Esophagus squamous epithelium (tissue), 5 donors: ENCODE data around the gene MAP1S. TPM values are rescaled to one million over a fixed set of nuclear protein-coding genes. Genes with fewer than 3 reads are reported as not detected.

Experiments
- DNase-seq: peaks from one replicate; lab custom pipeline; 2025; lab: John Stamatoyannopoulos, UW
- H3K27ac ChIP-seq, 4 donors: fragments of 200-600 bp; sonication (generic); one replicate each; pipeline ENCODE4 v1.5.1; 2016 to 2019; ENCODE audit warnings: mild to moderate bottlenecking in 1 of 4
- H3K27me3 ChIP-seq, 4 donors: fragments of 200-600 bp; sonication (generic); 1 replicate in 3 of 4; 2 replicates in 1 of 4; pipeline versions ENCODE4 v1.5.1 to v1.6.0; 2017 to 2021; ENCODE audit warnings: antibody characterized with exemption in 1 of 4
- H3K36me3 ChIP-seq, 3 donors: fragments of 200-600 bp; sonication (generic); one replicate each; pipeline ENCODE4 v1.5.1; 2016 to 2019
- H3K4me1 ChIP-seq, 3 donors: fragments of 200-600 bp; sonication (generic); one replicate each; pipeline ENCODE4 v1.5.1; 2017 to 2019
- H3K4me3 ChIP-seq, 4 donors: fragments of 200-600 bp; sonication (generic); 1 replicate in 3 of 4; 2 replicates in 1 of 4; pipeline ENCODE4 v1.5.1; 2016 to 2019; ENCODE audit warnings: mild to moderate bottlenecking in 2 of 4, moderate library complexity in 1 of 4
- H3K9me3 ChIP-seq, 3 donors: fragments of 200-600 bp; sonication (generic); one replicate each; pipeline ENCODE4 v1.5.1; 2016 to 2019
- CTCF ChIP-seq, 6 experiments: fragments of 450-650 bp in 4 of 6; fragments of 200-600 bp in 2 of 6; sonication (generic) in 2 of 6; IDR thresholded peaks; one replicate each; pipeline ENCODE4 v1.5.1; 2016 to 2019; ENCODE audit warnings: antibody characterized with exemption in 6 of 6, mild to moderate bottlenecking in 4 of 6, moderate library complexity in 4 of 6
- POLR2A ChIP-seq, 4 donors: fragments of 450-650 bp; IDR thresholded peaks; one replicate each; pipeline ENCODE4 v1.6.1; 2017; ENCODE audit warnings: antibody characterized with exemption in 4 of 4, mild to moderate bottlenecking in 4 of 4, moderate library complexity in 3 of 4
- WGBS, 2 donors: methylation state at CpG; one replicate each; pipeline ENCODE4 v1.1.5; 2018; 5-methylcytosine and 5-hydroxymethylcytosine counted together
- intact Hi-C: fragments of 100-400 bp; cut with DNase I; formaldehyde crosslinking; loops from one replicate; pipeline ENCODE4 v1.15.0; 2022
- total RNA-seq, 4 donors: library from RNA; depleted of rRNA; stranded (reverse); fragments of >200 nt; gene quantifications; one replicate each; pipeline ENCODE4 v1.1.0, GENCODE V29; 2016
- donor health status: DM: yes; HTN: yes; CAD: no.

MAP1S gene
- total RNA-seq, 4 donors from 2014 or later, result 4.8 to 16.3 (median 11.4) TPM

GRCh38 chr19:17757125-17757524 lies 37.8 kb downstream of the MAP1S start:
- no peaks in the 10 kb centered on the region for H3K36me3 ChIP-seq
- TF ChIP-seq CTCF (IDR thresholded peaks at IDR 0.05) (no peak), POLR2A (IDR thresholded peaks at IDR 0.05) (no peak)
- H3K4me1 ChIP-seq, result peaks cover 3 to 26% (median 5%) of the 10 kb centered on the region in 3 donors
- intact Hi-C loops, result loop anchor here (10.0 kb wide), 1 partner anchor 52 kb away; no protein-coding TSS in a partner anchor
- no peak overlapping the region for H3K27ac ChIP-seq
- H3K4me3 ChIP-seq, result no peak overlapping the region
- 29 to 32% methylated on average over 5 to 7 of the region's 9 CpGs for WGBS, 2 donors
- no peaks in the 10 kb centered on the region for H3K27me3 ChIP-seq
- no peaks in the 10 kb centered on the region for H3K9me3 ChIP-seq
- no peak for DNase-seq

- Histone ChIP-seq H3K27me3 (no peaks in the 10 kb centered on the region), H3K27ac (no peak overlapping the region), H3K4me1 (peaks cover 3 to 26% (median 5%) of the 10 kb centered on the region in 3 donors), H3K4me3 (no peak overlapping the region), H3K9me3 (no peaks in the 10 kb centered on the region), H3K36me3 (no peaks in the 10 kb centered on the region)
- 51 to 56% methylated on average over 2 to 5 of the region's 5 CpGs for WGBS, 2 donors
- DNase-seq, result no peak
- TF ChIP-seq CTCF (IDR thresholded peaks at IDR 0.05) (no peak), POLR2A (IDR thresholded peaks at IDR 0.05) (no peak)
- intact Hi-C loops, result loop anchor here (10.0 kb wide), 1 partner anchor 54 kb away; no protein-coding TSS in a partner anchor
These were observed 39.2 kb downstream of the MAP1S start for GRCh38 chr19:17758515-17758914.

GRCh38 chr19:17761148-17761547 lies 41.9 kb downstream of the MAP1S start:
- 67 to 71% methylated on average over 4 of the region's 4 CpGs for WGBS, 2 donors
- Histone ChIP-seq H3K9me3 (no peaks in the 10 kb centered on the region), H3K27me3 (no peaks in the 10 kb centered on the region), H3K4me3 (no peak overlapping the region), H3K27ac (no peak overlapping the region), H3K4me1 (peaks cover 3 to 19% (median 5%) of the 10 kb centered on the region in 3 donors), H3K36me3 (no peaks in the 10 kb centered on the region)
- DNase-seq, result no peak
- TF ChIP-seq CTCF (IDR thresholded peaks at IDR 0.05), result no peak
- no peak for TF ChIP-seq POLR2A (IDR thresholded peaks at IDR 0.05)
- intact Hi-C loops, result no loop called here

- H3K27me3 ChIP-seq, result no peaks in the 10 kb centered on the region
- intact Hi-C loops, result no loop called here
- H3K4me1 ChIP-seq, result peaks cover 4 to 19% (median 7%) of the 10 kb centered on the region in 3 donors
- H3K36me3 ChIP-seq, result no peaks in the 10 kb centered on the region
- no peak overlapping the region for H3K4me3 ChIP-seq
- no peak overlapping the region for H3K27ac ChIP-seq
- DNase-seq, result no peak
- 72% methylated on average over 8 to 10 of the region's 17 CpGs for WGBS, 2 donors
- TF ChIP-seq POLR2A (IDR thresholded peaks at IDR 0.05) (no peak), CTCF (IDR thresholded peaks at IDR 0.05) (no peak)
- no peaks in the 10 kb centered on the region for H3K9me3 ChIP-seq
These were observed 43.4 kb downstream of the MAP1S start for GRCh38 chr19:17762505-17763229.

GRCh38 chr19:17764348-17764747 lies 45.1 kb downstream of the MAP1S start:
- TF ChIP-seq CTCF (IDR thresholded peaks at IDR 0.05) (no peak), POLR2A (IDR thresholded peaks at IDR 0.05) (no peak)
- Histone ChIP-seq H3K9me3 (no peaks in the 10 kb centered on the region), H3K36me3 (no peaks in the 10 kb centered on the region), H3K4me3 (no peak overlapping the region), H3K27me3 (no peaks in the 10 kb centered on the region), H3K27ac (no peak overlapping the region), H3K4me1 (peaks cover 4 to 19% (median 7%) of the 10 kb centered on the region in 3 donors)
- intact Hi-C loops, result no loop called here
- 81 to 93% methylated on average over 3 of the region's 7 CpGs for WGBS, 2 donors
- DNase-seq, result no peak
